ENCODE measurements around the gene EIPR1. TPM values are rescaled to one million over a fixed set of nuclear protein-coding genes. Genes with fewer than 3 reads are reported as not detected.

EIPR1 gene
- total and polyA plus RNA-seq, 10 of the 15 experiments (the other 5 are each of a cell fraction or from before 2014, with no cell fraction given): 23.6 to 61.2 (median 42.2) TPM

- TF ChIP-seq BMI1 (IDR thresholded peaks at IDR 0.05; ENCODE audit: borderline replicate concordance) (no peak), HSF1 (IDR thresholded peaks at IDR 0.05; ENCODE audit: low read depth, low read length) (no peak), CHD2 (IDR thresholded peaks at IDR 0.05; ENCODE audit: borderline replicate concordance, low read depth, low read length) (no peak), GABPA (IDR thresholded peaks at IDR 0.05; ENCODE audit: low read depth) (no peak), JUNB (IDR thresholded peaks at IDR 0.05) (no peak)
These were observed 110.4 kb downstream of the EIPR1 start (continued) for GRCh38 chr2:3266925-3267867.

GRCh38 chr2:3265981-3266924 lies 111.4 kb downstream of the EIPR1 start:
- 88% methylated on average over 20 of the region's 20 CpGs for WGBS (ENCODE audit: insufficient coverage, insufficient replicate concordance, low lambda C conversion rate, missing lambda C conversion rate)
- ATAC-seq: no peak
- Histone ChIP-seq H3K79me2 (ENCODE audit: control insufficient read depth, insufficient read depth, low read length) (no peaks in the 10 kb centered on the region), H4K20me1 (ENCODE audit: control insufficient read depth, insufficient read depth) (no peaks in the 10 kb centered on the region), H3K27me3 (replicated peaks in 1 of 2; ENCODE audit: control insufficient read depth in 2 of 2, insufficient read depth in 2 of 2, low read length in 1 of 2) (no peaks in the 10 kb centered on the region), H3K9me3 (replicated peaks; ENCODE audit: control insufficient read depth, insufficient read depth, low read length) (no peaks in the 10 kb centered on the region), H3K4me1 (ENCODE audit: control insufficient read depth, insufficient read depth, low read length) (no peaks in the 10 kb centered on the region), H3K9ac (ENCODE audit: control insufficient read depth, insufficient read depth, low read length) (no peak overlapping the region), H3K36me3 (ENCODE audit: control insufficient read depth in 2 of 2, insufficient read depth in 2 of 2, low read length in 1 of 2) (peaks cover 0 to 5% of the 10 kb centered on the region in 2 experiments; a peak in 3 of 4 replicates), H3K27ac (ENCODE audit: control insufficient read depth, insufficient read depth) (no peak overlapping the region), H3K4me2 (ENCODE audit: control insufficient read depth, insufficient read depth) (no peak overlapping the region), H2AFZ (ENCODE audit: control insufficient read depth, low read depth, low read length) (no peak overlapping the region), H3K4me3 (no peak overlapping the region)
- no peak for DNase-seq (ENCODE audit: low read depth, low spot score)
- no peak for FAIRE-seq
- intact Hi-C loops (cut with micrococcal nuclease; ENCODE audit: unreplicated experiment) (no loop called here), in situ Hi-C loops (cut with MboI) (no loop called here)
- RAD21 ChIA-PET (ENCODE audit: unreplicated experiment): no interaction called here
- SMC1A ChIA-PET (ENCODE audit: uncharacterized antibody, unreplicated experiment): interaction anchor here (0.8 to 1.0 kb wide), 2 partner anchors 11 to 23 kb away, joined by 3 to 4 read pairs; no protein-coding TSS in a partner anchor
- CTCF ChIA-PET: no interaction called here
- POLR2A ChIA-PET: no interaction called here
- BruUV-seq (replicated peaks): no TSS peak
- TF ChIP-seq JUND (IDR thresholded peaks at IDR 0.05; ENCODE audit: low read depth, low read length) (no peak), CEBPB (IDR thresholded peaks at IDR 0.05; ENCODE audit: borderline replicate concordance in 1 of 2, low read depth in 2 of 2, low read length in 2 of 2) (no peak), RFX5 (IDR thresholded peaks at IDR 0.05; ENCODE audit: low read depth, low read length) (no peak), ELK1 (IDR thresholded peaks at IDR 0.05; ENCODE audit: low read depth, low read length) (no peak), USF1 (IDR thresholded peaks at IDR 0.05; ENCODE audit: borderline replicate concordance, extremely low read length, insufficient read depth, low read depth, low read length) (no peak), CHD4 (IDR thresholded peaks at IDR 0.05) (no peak), RUNX3 (IDR thresholded peaks at IDR 0.05; ENCODE audit: low read length) (no peak)
